Psoas muscle (tissue), 8 donors: Measurements from ENCODE around the gene ZNRF1. TPM values are rescaled to one million over a fixed set of nuclear protein-coding genes. Genes with fewer than 3 reads are reported as not detected.

Experiments used
- ATAC-seq, 4 donors: fragments of 200-7000 bp; cut with Tn5 transposase; one replicate each; pipeline ENCODE4 v1.9.1; 2020; ENCODE audit warnings: moderate library complexity in 3 of 4, mild to moderate bottlenecking in 2 of 4
- DNase-seq, 2 donors: peaks; one replicate each; pipeline ENCODE4 v3.0.0-alpha.2; 2020
- H3K27ac ChIP-seq: fragments of 200-600 bp; one replicate; pipeline ENCODE4 v1.8.0; 2022
- H3K27me3 ChIP-seq, 3 donors: fragments of 200-600 bp in 1 of 3; one replicate each; pipeline versions ENCODE4 v1.6.1 to v1.8.0; 2013 to 2022; ENCODE audit warnings: low read length in 2 of 3, mild to moderate bottlenecking in 2 of 3, moderate library complexity in 1 of 3; ENCODE audit not compliant: insufficient read depth in 3 of 3
- H3K36me3 ChIP-seq, 2 donors: fragments of 200-600 bp in 1 of 2; one replicate each; pipeline versions ENCODE4 v1.6.1 to v1.8.0; 2013 to 2022; ENCODE audit warnings: low read depth in 1 of 2, mild to moderate bottlenecking in 1 of 2, moderate library complexity in 1 of 2; ENCODE audit not compliant: insufficient read depth in 1 of 2
- H3K4me1 ChIP-seq: fragments of 200-600 bp; one replicate; pipeline ENCODE4 v1.8.0; 2022
- H3K4me3 ChIP-seq: fragments of 200-600 bp; one replicate; pipeline ENCODE4 v1.8.0; 2022; ENCODE audit warnings: mild to moderate bottlenecking
- H3K9me3 ChIP-seq: fragments of 200-600 bp; one replicate; pipeline ENCODE4 v1.8.0; 2022
- CTCF ChIP-seq: fragments of 200-600 bp; IDR thresholded peaks from one replicate; pipeline ENCODE4 v1.8.0; 2022; ENCODE audit warnings: antibody characterized with exemption
- WGBS, 3 donors: extraction: QIAGEN DNeasy Blood & Tissue Kit; methylation state at CpG; one replicate each; pipeline versions ENCODE4 v1.1.6 to v1.1.7; 2013; 5-methylcytosine and 5-hydroxymethylcytosine counted together
- intact Hi-C, 2 donors: fragments of 100-400 bp; cut with DNase I; formaldehyde crosslinking; loops; one replicate each; pipeline versions ENCODE4 v1.11.0 to v1.14.2; 2022
- polyA plus RNA-seq, 3 donors: library from polyadenylated mRNA; stranded (reverse); fragments of 200-250 nt; gene quantifications; one replicate each; pipeline ENCODE4 v1.2.3, GENCODE V29; 2013
- total RNA-seq, 4 donors: library from RNA; stranded (reverse); fragmentation: NEBNext Ultra II Directional in 2 of 4; extraction: Animal tissue kit (Norgen Biotek cat#: 25700) in 2 of 4; gene quantifications; one replicate each; pipeline versions ENCODE4 v1.2.1 to v1.2.4, GENCODE V29; 2021 to 2023
- donor health status: healthy with polysubstance abuse.
- donor health status: DM: no; HTN: no; CAD: no; lungs with moderate emphysema.
- donor health status: Bipolar disorder and iron deficiency.
- donor health status: healthy.
- donor health status: DM: yes; HTN: yes; CAD: no.
- donor health status: DM: no; HTN: no; CAD: no.
- donor health status: DM: no; HTN: no; CAD: no.
- donor health status: DM: yes; HTN: yes; CAD: no.

Gene ZNRF1
- total and polyA plus RNA-seq, 7 donors = 6.7 to 57.0 (median 27.4) TPM

- no peak overlapping the region for H3K4me3 ChIP-seq
- no peaks in the 10 kb centered on the region for H3K27me3 ChIP-seq
- no peaks in the 10 kb centered on the region for H3K36me3 ChIP-seq
- 22 to 37% (median 33%) methylated on average over 8 of the region's 8 CpGs for whole genome bisulfite sequencing, 3 donors
- DNase-seq = no peak
- no peak for TF ChIP-seq CTCF
- peaks cover 8% of the 10 kb centered on the region for H3K9me3 ChIP-seq
- peak overlapping the region; percentile 74 for H3K27ac ChIP-seq
- intact Hi-C loops = loop anchor here (5.0 kb wide), 2 partner anchors 40 to 45 kb away; partner anchors contain the start of gene ZNRF1 (in 1 of the 2)
- ATAC-seq = peak in 1 of 4 donors; percentile 26
- peaks cover 53% of the 10 kb centered on the region for H3K4me1 ChIP-seq
These were observed 43.8 kb downstream of the ZNRF1 start for GRCh38 chr16:75042426-75043174.

- intact Hi-C loops = loop anchor here (5.0 kb wide), 2 partner anchors 41 to 46 kb away; partner anchors contain the start of gene ZNRF1 (in 1 of the 2)
- no peak overlapping the region for H3K4me3 ChIP-seq
- peak in 1 of 4 donors; percentile 4 for ATAC-seq
- 83 to 88% (median 84%) methylated on average over 2 of the region's 2 CpGs for WGBS, 3 donors
- DNase-seq = no peak
- H3K36me3 ChIP-seq = no peaks in the 10 kb centered on the region
- peak overlapping the region; percentile 74 for H3K27ac ChIP-seq
- H3K4me1 ChIP-seq = peaks cover 58% of the 10 kb centered on the region
- H3K9me3 ChIP-seq = peaks cover under 1% of the 10 kb centered on the region
- H3K27me3 ChIP-seq = no peaks in the 10 kb centered on the region
- TF ChIP-seq CTCF = no peak
These were observed 44.5 kb downstream of the ZNRF1 start for GRCh38 chr16:75043175-75043895.

- H3K27me3 ChIP-seq = no peaks in the 10 kb centered on the region
- H3K4me1 ChIP-seq = peaks cover 64% of the 10 kb centered on the region
- peak overlapping the region; percentile 18 for H3K4me3 ChIP-seq
- H3K36me3 ChIP-seq = no peaks in the 10 kb centered on the region
- H3K9me3 ChIP-seq = no peaks in the 10 kb centered on the region
- no peak for TF ChIP-seq CTCF
- DNase-seq = peak; percentile 25 to 66
- intact Hi-C loops = loop anchor here (1.0 to 5.0 kb wide), 4 partner anchors 42 to 66 kb away; partner anchors contain the start of gene ZNRF1 (in 1 of the 2)
- ATAC-seq = peak; percentile 67 to 90 (median 85)
- H3K27ac ChIP-seq = peak overlapping the region; percentile 74
- WGBS, 3 donors = 4 to 12% (median 5%) methylated on average over 3 of the region's 3 CpGs
These were observed 46.1 kb downstream of the ZNRF1 start for GRCh38 chr16:75044800-75045361.

- DNase-seq (no peak), ATAC-seq (peak in 1 of 4 donors; percentile 2)
- Histone ChIP-seq H3K27me3 (no peaks in the 10 kb centered on the region), H3K4me3 (peak overlapping the region; percentile 18), H3K27ac (peak overlapping the region; percentile 74), H3K4me1 (peaks cover 64% of the 10 kb centered on the region), H3K36me3 (no peaks in the 10 kb centered on the region), H3K9me3 (no peaks in the 10 kb centered on the region)
- intact Hi-C loops = loop anchor here in 1 of 2 donors (5.0 kb wide), 1 partner anchor 42 kb away; no protein-coding TSS in a partner anchor
- 18 to 33% (median 21%) methylated on average over 3 of the region's 3 CpGs for WGBS, 3 donors
- no peak for TF ChIP-seq CTCF
These were observed 46.6 kb downstream of the ZNRF1 start for GRCh38 chr16:75045424-75045823.
